Liver (tissue), 3 donors: ENCODE data around the gene FRG2.
"Not testable (repeated sequence)": the region's sequence is repeated elsewhere in the genome, so short reads cannot be mapped to it uniquely, and the experiment has no call there.

ENCODE experiments used
- CTCF ChIP-seq: fragments of 150-350 bp; IDR thresholded peaks from 2 replicates; pipeline ENCODE4 v1.5.1; 2017; ENCODE audit warnings: improper control_type of control experiment, low read depth, low read length; ENCODE audit not compliant: missing input control
- FOXA1 ChIP-seq: IDR thresholded peaks from 2 replicates; pipeline ENCODE4 v1.6.1; 2016; ENCODE audit warnings: antibody characterized with exemption
- GABPA ChIP-seq, 2 donors: IDR thresholded peaks in 1 of 2; conservative IDR thresholded peaks in 1 of 2; 2 replicates each; pipeline ENCODE4 v1.6.1; 2016; ENCODE audit warnings: antibody characterized with exemption in 2 of 2, mild to moderate bottlenecking in 1 of 2, moderate library complexity in 1 of 2
- HNF4A ChIP-seq, 2 donors: conservative IDR thresholded peaks; 2 replicates each; pipeline ENCODE4 v1.6.1; 2016; ENCODE audit warnings: antibody characterized with exemption in 2 of 2, mild to moderate bottlenecking in 2 of 2
- HNF4G ChIP-seq: IDR thresholded peaks from 2 replicates; pipeline ENCODE4 v1.6.1; 2016; ENCODE audit warnings: antibody characterized with exemption
- JUND ChIP-seq, 2 donors: IDR thresholded peaks; 2 replicates each; pipeline ENCODE4 v1.6.1; 2016; ENCODE audit warnings: antibody characterized with exemption in 2 of 2
- MAX ChIP-seq: IDR thresholded peaks from 2 replicates; pipeline ENCODE4 v1.6.1; 2016; ENCODE audit warnings: antibody characterized with exemption
- RAD21 ChIP-seq, 2 donors: IDR thresholded peaks; 2 replicates each; pipeline ENCODE4 v1.6.1; 2016; ENCODE audit warnings: antibody characterized with exemption in 2 of 2, mild to moderate bottlenecking in 2 of 2
- REST ChIP-seq: IDR thresholded peaks from 2 replicates; pipeline ENCODE4 v1.6.1; 2016; ENCODE audit warnings: antibody characterized with exemption, mild to moderate bottlenecking
- RXRA ChIP-seq, 2 donors: IDR thresholded peaks; 2 replicates each; pipeline ENCODE4 v1.6.1; 2017 to 2018; ENCODE audit warnings: antibody characterized with exemption in 2 of 2, mild to moderate bottlenecking in 1 of 2
- TAF1 ChIP-seq: conservative IDR thresholded peaks from 2 replicates; pipeline ENCODE4 v1.6.1; 2016; ENCODE audit warnings: antibody characterized with exemption, mild to moderate bottlenecking
- YY1 ChIP-seq: IDR thresholded peaks from 2 replicates; pipeline ENCODE4 v1.6.1; 2016; ENCODE audit warnings: antibody characterized with exemption, mild to moderate bottlenecking
- ZBTB33 ChIP-seq: IDR thresholded peaks from 2 replicates; pipeline ENCODE4 v1.6.1; 2016; ENCODE audit warnings: antibody characterized with exemption
- donor health status: healthy.
- donor health status: healthy.

- TF ChIP-seq CTCF; REST; MAX; YY1; TAF1; HNF4G; FOXA1; JUND (IDR thresholded peaks at IDR 0.05); RXRA (IDR thresholded peaks at IDR 0.05); HNF4A (conservative IDR thresholded peaks at IDR 0.05); GABPA (IDR thresholded peaks at IDR 0.05 in 1 of 2, conservative IDR thresholded peaks at IDR 0.05 in 1 of 2); ZBTB33; RAD21 (IDR thresholded peaks at IDR 0.05): not testable (repeated sequence)
Observed at GRCh38 chr4:190027156-190027555, at the start of gene FRG2.
